ENCODE measurements around the gene F3.
A peak's percentile ranks its signal among the peaks of the same experiment; 100 is the strongest.

F3 gene

DNA sequence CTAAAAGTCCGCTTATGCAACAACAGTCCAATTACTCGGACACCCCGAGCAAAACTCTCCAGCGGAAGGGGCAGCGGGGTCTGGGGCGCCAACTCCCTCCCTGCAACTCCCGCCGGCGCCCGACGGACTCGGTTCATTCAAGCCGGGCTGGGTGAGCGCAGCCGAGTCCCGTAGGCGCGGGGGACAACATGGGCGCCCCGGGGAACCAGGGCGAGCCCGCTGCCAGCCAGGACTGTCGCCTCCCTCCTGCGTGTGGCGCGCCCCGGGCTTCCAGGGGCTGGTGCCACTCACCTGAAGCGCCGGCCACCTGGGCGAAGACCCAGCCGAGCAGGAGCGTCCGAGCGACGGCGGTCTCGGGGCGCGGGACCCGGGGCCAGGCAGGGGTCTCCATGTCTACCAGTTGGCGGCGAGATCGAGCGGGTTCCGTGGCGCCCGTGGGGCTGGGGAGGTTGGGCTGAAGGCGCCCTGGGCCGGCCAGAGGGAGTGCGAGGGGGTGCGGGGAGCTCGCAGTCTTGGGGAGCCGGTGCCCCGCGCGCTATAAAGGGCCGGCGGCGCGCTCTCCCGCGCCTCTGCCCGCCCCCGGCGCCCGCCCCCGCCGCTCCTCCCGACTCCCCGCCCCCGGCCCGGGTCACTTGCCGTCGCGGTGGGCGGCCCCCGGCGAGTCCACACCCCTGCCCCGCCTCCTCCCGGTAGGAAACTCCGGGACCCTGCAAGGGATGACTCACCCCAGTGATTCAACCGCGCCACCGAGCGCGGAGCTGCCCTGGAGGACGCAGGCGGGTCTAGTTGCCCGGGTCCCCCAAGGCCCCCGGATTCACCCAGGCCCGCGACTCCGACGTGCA, at the start of gene F3:
TSS of gene F3 (minus strand) at position 514 of the 842 bp plus-strand sequence. CDS start at position 391, 123 bp downstream.
- TF ChIP-seq, protein P1, sequence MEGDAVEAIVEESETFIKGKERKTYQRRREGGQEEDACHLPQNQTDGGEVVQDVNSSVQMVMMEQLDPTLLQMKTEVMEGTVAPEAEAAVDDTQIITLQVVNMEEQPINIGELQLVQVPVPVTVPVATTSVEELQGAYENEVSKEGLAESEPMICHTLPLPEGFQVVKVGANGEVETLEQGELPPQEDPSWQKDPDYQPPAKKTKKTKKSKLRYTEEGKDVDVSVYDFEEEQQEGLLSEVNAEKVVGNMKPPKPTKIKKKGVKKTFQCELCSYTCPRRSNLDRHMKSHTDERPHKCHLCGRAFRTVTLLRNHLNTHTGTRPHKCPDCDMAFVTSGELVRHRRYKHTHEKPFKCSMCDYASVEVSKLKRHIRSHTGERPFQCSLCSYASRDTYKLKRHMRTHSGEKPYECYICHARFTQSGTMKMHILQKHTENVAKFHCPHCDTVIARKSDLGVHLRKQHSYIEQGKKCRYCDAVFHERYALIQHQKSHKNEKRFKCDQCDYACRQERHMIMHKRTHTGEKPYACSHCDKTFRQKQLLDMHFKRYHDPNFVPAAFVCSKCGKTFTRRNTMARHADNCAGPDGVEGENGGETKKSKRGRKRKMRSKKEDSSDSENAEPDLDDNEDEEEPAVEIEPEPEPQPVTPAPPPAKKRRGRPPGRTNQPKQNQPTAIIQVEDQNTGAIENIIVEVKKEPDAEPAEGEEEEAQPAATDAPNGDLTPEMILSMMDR (IDR thresholded peaks at IDR 0.05; ENCODE audit: extremely low read depth, missing control alignments) = no peak
- peak; percentile 79 for DNase-seq (ENCODE audit: low spot score)

DNA sequence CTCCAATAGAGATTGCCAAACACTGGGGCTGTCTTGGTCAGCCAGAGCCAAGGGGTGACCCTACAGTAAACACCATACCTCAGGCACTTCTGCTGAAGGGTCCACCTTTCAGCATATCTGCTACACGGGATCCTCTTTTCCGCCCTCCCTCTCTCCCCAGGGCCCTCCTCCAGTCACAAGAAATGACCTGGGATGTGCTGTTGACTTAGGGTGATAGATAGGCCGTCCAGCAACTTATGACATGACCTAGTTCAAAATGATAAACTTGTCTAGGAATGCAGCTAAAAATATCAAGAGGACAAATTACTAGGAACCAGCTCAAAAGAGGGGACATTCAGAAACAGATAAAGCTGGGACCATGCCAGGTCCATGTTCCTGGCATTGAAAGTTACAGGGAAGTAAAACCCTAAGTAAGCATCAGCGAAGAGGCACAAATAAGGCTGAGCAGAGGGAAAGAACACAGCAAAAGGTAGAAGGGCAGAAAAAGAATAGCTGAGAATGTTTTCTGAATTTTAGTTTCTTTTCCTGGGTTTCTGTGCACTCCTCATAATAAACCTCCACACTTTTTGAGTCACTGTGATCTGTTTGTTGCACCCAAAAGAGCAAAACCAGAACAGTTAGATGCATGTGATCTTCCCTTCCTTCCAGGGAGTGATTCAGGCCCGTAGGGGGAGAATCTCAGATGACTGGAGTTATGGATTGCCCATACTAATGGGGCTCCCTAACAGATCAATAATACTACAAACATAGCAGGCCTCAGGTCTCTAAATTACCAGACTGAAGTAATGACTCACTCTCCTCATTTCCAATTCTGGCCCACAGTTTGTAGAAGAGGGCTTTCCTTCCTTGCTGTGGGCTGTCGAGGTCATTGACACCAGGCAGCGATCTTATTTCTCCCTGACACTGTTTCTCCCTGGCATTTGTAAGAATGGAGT, 48.9 kb upstream of the F3 start:
- TF ChIP-seq, protein P1 (IDR thresholded peaks at IDR 0.05; ENCODE audit: extremely low read depth, missing control alignments) = no peak
- DNase-seq (ENCODE audit: low spot score) = no peak

DNA sequence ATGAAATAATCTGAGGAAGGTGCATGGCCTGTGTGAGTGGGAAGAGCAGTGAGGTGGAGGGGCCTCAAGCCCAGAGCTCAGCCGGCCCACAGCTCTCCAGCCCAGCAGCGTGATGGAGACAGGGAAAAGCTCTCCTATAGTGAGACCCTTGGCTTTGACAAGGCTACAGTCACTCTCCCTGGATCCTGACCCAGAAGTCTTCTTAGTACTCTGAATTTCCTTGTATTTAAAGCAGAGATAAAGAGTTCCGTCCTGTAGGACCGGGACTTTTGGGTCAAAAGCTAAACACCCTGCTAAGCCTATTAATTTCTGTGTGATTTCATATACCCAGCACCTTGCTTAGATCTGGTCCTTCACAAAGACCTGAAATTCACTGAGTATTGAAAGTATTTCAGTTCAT, 48.2 kb upstream of the F3 start:
- TF ChIP-seq, protein P1 (IDR thresholded peaks at IDR 0.05; ENCODE audit: extremely low read depth, missing control alignments) = no peak
- no peak for DNase-seq (ENCODE audit: low spot score)

DNA sequence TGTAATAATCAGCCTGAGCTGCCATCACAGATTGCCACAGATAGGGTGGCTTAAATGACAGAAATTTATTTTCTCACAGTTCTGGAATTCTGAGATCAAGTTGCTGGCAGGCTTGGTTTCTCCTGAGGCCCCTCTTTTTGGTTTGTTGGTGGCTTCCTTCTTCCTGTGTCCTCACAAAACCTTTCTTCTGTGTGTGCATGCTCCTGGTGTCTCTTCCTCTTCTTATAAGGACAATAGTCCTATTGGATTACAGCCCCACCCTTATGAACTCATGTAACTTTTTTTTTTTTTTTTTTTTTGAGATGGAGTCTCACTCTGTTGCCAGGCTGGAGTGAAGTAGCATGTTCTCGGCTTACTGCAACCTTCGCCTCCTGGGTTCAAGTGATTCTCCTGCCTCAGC, 41.0 kb upstream of the F3 start:
- DNase-seq (ENCODE audit: low spot score) = no peak
- TF ChIP-seq, protein P1 (IDR thresholded peaks at IDR 0.05; ENCODE audit: extremely low read depth, missing control alignments) = no peak

DNA sequence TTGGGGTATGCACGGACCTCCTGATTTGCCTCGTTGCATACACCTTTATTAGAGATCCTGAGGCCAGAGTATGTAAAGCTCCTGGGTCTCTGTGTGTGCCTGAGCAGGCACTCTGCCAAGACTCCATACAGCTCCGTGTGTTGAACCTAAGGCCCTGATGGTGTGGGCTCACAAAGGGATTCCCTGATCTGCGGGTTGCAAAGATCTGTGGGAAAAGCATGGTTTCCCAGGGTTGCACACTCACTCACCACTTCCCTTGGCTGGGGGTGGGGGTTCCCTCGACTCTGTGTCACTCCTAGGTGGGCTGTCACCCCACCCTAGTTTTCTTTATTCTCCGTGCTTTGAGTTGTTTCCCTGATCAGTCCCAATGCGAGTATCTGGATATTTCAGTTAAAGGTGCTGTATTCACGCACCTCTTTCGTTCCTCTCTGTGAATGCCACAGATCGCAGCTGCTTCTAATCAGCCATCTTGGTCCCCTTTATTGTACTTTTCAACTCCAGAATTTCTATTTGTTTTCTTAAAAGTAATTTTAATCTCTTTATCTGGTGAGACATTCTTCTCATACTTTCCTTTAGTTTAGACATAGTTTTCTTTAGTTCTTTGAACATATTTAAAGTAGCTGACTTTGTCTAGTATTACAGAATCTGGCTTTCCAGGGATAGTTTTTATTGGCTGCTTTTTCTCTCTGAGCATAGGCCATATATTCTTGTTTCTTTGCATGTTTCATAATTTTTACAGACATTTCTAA, 39.0 kb upstream of the F3 start:
- DNase-seq (ENCODE audit: low spot score) = no peak
- TF ChIP-seq, protein P1 (IDR thresholded peaks at IDR 0.05; ENCODE audit: extremely low read depth, missing control alignments) = no peak

DNA sequence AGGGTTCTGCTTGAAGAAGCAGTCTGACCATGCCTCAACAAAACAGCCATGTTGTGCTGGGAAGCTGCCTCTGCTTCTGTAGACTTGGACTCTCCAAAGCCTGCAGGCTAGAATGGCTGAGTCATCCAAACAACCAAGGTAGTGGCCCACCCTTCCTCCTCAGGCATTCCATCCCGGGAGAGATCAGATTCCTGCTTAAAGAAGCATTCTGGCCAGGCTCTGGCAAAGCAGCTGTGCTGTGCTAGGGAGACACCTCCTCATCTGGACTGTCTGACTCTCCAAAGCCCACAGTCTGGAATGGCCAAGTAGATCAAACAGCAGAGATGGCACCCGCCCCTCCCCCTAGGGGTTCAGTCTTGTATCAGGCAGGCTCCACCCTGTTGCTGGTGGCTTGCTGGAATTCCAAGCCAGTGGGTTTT, 38.3 kb upstream of the F3 start:
- TF ChIP-seq, protein P1 (IDR thresholded peaks at IDR 0.05; ENCODE audit: extremely low read depth, missing control alignments) = no peak

More for the DNA sequence above, 38.3 kb upstream of the F3 start:
- no peak for DNase-seq (ENCODE audit: low spot score)
